Cortex of kidney (tissue), 1 donor: ENCODE data around the gene PTPN7.
"Not testable (repeated sequence)": the region's sequence is repeated elsewhere in the genome, so short reads cannot be mapped to it uniquely, and the experiment has no call there.

Experiments used
- DNase-seq: peaks from one replicate; lab custom pipeline; 2025; lab: John Stamatoyannopoulos, UW

PTPN7 gene

GRCh38 chr1:202130816-202131522, 29.4 kb downstream of the PTPN7 start:
- DNase-seq = no peak

- DNase-seq = no peak
Measured at GRCh38 chr1:202130297-202130721, 30.1 kb downstream of the PTPN7 start.

- no peak for DNase-seq
Measured at GRCh38 chr1:202129453-202130296, 30.7 kb downstream of the PTPN7 start.

- DNase-seq = no peak
Measured at GRCh38 chr1:202127836-202128622, 32.4 kb downstream of the PTPN7 start.

GRCh38 chr1:202127061-202127460, 33.3 kb downstream of the PTPN7 start:
- no peak for DNase-seq

GRCh38 chr1:202126426-202126825, 34.0 kb downstream of the PTPN7 start:
- DNase-seq = no peak

GRCh38 chr1:202125611-202126010, 34.8 kb downstream of the PTPN7 start:
- no peak for DNase-seq

- no peak for DNase-seq
Measured at GRCh38 chr1:202124142-202124541, 36.3 kb downstream of the PTPN7 start.

- DNase-seq = no peak
Measured at GRCh38 chr1:202123336-202123813, 37.0 kb downstream of the PTPN7 start.

- DNase-seq = no peak
Measured at GRCh38 chr1:202122639-202123335, 37.6 kb downstream of the PTPN7 start, which contains the start of gene GPR37L1. GPR37L1 (plus strand) TSS chr1:202122917; CDS start chr1:202122964, 47 bp downstream.

GRCh38 chr1:202121006-202121405, 39.4 kb downstream of the PTPN7 start:
- DNase-seq = no peak

- no peak for DNase-seq
Measured at GRCh38 chr1:202117898-202118371, 42.5 kb downstream of the PTPN7 start.

GRCh38 chr1:202116287-202116686, 44.1 kb downstream of the PTPN7 start:
- no peak for DNase-seq

- DNase-seq = no peak
Measured at GRCh38 chr1:202113690-202114300, 46.6 kb downstream of the PTPN7 start.

GRCh38 chr1:202112859-202113689, 47.3 kb downstream of the PTPN7 start:
- no peak for DNase-seq

- not testable (repeated sequence) for DNase-seq
Measured at GRCh38 chr1:202111589-202111988, 48.8 kb downstream of the PTPN7 start.

- no peak for DNase-seq
Measured at GRCh38 chr1:202110977-202111376, 49.4 kb downstream of the PTPN7 start.

- DNase-seq = no peak
Measured at GRCh38 chr1:202107801-202108731, 52.3 kb downstream of the PTPN7 start.

GRCh38 chr1:202107321-202107761, 53.1 kb downstream of the PTPN7 start:
- no peak for DNase-seq
